ENCODE results near the gene NRXN2.

DNA sequence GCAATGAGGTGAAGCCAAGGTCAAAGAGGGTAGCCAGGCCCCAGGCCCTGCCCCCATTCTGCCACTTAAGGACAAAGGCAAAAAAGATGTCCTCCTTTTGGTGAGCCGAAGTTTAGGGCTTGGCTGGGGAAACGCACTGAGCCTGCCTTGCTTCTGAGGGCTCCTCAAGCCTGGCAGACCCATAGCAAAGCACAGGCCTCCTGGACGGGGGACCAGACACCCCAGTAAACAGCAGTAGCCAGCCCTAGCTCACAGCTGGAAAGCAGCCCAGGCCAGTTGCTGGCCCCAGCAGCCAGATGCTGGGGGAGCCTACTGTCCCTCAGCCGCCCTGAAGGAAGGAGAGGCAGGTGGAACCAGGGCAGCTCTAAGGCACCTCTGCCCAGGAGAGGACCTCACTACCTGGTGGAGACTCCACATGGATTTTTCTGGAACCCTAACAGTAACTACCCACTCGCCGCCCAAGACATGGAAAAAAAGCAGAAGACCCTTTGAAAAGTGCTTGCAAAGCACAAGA lies 40.6 kb upstream of the NRXN2 start:
- TF ChIP-seq, protein P1, sequence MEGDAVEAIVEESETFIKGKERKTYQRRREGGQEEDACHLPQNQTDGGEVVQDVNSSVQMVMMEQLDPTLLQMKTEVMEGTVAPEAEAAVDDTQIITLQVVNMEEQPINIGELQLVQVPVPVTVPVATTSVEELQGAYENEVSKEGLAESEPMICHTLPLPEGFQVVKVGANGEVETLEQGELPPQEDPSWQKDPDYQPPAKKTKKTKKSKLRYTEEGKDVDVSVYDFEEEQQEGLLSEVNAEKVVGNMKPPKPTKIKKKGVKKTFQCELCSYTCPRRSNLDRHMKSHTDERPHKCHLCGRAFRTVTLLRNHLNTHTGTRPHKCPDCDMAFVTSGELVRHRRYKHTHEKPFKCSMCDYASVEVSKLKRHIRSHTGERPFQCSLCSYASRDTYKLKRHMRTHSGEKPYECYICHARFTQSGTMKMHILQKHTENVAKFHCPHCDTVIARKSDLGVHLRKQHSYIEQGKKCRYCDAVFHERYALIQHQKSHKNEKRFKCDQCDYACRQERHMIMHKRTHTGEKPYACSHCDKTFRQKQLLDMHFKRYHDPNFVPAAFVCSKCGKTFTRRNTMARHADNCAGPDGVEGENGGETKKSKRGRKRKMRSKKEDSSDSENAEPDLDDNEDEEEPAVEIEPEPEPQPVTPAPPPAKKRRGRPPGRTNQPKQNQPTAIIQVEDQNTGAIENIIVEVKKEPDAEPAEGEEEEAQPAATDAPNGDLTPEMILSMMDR (IDR thresholded peaks at IDR 0.05) = no peak
- no peak for TF ChIP-seq POLR2A (IDR thresholded peaks at IDR 0.05)
